Activated CD8-positive, alpha-beta memory T cell treated with anti-CD3 and anti-CD28 coated beads for 4 hours (primary cell): ENCODE measurements around the gene NDFIP2.

ENCODE experiments used
- DNase-seq, 2 donors: peaks; one replicate each; pipeline ENCODE4 v3.0.0-alpha.2; 2020; ENCODE audit warnings: low read depth in 2 of 2

The NDFIP2 gene, protein sequence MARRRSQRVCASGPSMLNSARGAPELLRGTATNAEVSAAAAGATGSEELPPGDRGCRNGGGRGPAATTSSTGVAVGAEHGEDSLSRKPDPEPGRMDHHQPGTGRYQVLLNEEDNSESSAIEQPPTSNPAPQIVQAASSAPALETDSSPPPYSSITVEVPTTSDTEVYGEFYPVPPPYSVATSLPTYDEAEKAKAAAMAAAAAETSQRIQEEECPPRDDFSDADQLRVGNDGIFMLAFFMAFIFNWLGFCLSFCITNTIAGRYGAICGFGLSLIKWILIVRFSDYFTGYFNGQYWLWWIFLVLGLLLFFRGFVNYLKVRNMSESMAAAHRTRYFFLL

DNA sequence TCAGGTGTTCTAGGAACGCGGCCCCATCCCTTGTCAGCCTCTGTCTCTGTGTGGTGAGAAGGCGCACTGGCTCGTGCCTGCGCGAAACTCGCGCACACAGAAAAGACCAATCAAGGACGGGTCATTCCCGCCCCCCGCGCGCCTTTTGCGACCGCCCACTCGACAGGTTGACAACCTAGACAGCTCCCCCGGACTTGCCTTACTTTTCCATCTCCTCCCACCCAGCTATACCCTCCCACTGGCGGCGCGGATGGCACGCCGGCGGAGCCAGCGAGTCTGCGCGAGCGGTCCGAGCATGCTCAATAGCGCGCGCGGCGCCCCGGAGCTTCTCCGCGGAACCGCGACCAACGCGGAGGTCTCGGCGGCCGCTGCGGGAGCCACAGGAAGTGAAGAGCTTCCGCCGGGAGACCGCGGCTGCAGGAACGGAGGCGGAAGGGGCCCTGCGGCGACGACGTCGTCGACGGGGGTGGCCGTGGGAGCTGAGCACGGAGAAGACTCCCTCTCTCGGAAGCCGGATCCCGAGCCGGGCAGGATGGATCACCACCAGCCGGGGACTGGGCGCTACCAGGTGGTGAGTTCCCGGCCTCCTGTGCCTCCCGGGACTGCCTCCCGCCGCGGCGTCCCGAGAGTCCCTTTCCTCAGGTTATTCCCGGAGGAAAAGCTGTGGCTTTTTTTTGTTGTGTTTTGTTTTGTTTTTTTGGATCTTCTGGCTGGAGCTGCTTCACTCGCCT, at the start of gene NDFIP2:
Gene NDFIP2 (plus strand): TSS at position 202 of the 731 bp plus-strand sequence. CDS start 49 bp downstream, at position 251.
- peak; percentile 83 to 91 for DNase-seq

DNA sequence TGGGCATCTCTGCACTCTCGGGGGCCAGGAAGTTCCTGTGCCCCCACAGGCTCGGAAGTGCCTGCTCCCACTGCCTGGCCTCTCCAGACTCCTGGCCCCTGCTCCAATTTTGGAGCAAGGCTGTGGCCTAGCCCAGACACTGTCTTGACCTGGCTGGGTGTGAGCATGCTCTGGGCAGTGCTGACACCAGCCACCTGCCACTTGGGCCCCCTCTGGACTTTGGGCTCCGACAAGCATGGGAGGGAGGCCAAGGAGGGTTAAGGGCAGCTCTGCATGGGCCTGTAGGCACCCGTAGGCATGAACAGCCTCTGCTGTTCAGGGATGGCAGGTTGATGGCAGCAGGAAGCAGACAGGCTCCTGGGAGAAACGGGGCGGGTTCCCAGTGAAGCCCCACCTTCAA, 48.9 kb upstream of the NDFIP2 start:
- no peak for DNase-seq

DNA sequence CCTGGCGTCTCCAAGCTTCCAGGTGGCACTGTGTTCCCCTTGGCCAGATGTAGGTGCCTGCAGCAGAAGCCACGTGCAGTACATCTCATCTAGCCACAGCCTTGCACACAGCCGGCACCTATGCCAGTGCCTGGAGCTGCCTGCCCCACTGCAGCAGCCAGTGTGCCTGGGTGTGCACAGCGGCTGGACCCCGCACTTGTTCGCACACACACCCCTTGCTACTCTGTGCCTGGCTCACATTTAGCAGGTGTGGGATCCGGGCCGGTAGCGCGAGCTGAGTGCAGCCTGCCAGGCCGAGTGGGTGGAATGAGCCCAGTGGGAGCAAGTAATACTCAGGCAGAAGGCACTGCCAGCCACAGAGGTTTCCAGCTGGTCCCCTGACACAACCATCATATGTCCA, 48.0 kb upstream of the NDFIP2 start:
- DNase-seq = no peak

DNA sequence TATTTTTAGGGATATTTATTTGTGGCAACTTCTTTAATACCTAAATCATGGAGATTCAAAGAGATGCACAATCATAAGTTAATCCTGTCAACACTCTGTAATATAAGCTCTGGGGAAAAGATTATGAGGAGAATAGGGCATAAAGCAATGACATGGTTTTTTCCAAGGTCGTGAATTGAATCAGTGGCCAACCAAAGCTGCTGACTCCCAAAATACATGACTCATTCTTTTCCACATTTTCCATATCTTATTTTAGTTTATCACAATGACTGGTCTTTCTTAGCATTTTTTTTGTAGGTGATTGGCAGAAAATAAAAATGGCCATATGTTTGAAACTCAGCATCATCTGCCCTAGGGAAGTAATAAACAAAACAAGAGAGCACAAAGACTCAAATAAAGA, 46.4 kb upstream of the NDFIP2 start:
- no peak for DNase-seq

DNA sequence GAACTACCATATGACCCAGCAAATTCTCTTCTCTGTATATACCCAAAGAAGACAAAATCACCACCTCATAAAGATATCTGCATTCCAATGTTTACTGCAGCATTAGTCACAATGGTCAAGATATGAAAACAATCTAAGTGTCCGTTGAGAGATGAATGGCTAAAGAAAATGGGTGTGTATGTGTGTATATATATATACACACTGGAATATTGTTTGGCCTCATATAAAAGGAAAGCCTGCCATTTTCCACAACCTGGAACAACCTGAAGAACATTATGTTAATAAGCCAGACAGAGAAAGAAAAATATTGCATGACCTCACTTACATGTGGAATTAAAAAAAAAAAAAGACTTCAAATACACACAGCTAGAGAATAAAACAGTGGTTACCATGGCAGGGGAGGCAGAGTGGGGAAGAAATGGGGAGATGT, 45.4 kb upstream of the NDFIP2 start:
- no peak for DNase-seq

DNA sequence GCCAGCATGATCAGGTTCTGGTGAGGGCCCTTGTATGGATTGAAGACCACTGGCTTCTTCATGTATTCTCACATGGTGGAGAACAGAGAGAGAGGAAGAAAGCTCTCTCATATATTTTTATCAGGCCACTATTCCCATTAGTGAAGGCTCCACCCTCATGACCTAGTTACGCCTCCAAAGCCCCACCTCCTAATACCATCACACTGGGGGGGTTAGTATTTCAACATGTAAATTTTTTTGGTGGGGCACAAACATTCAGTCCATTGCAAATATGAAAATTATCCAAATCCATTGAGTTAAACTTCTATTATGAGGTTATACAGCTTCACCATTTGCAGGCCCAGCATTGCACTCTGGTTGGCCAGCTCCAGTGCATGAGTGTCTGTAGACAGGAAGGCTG, 41.7 kb upstream of the NDFIP2 start:
- DNase-seq = no peak

DNA sequence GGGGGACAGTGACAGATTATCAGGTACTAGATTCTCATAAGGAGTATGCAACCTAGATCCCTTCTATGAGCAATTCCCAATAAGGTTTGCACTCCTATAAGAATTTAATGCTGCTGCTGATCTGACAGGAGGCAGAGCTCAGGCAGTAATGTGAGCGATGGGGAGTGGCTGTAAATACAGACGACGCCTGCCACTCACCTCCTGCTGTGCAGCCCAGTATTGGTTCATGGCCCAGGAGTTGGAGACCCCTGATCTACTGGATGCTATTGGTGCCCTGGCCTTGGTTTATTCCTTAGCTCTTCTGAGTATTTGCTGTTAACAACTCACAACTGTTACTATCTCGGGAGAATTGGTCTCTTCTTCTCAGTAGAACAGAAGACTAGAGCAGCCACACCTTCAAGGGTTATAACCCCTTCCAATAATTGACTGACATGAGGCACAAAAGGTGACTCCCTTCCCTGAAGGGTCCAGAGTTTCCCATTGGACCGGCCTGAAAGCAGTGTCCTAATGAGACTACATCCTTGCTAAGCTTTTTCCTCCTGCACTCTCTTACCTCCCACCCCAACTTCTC, 39.9 kb upstream of the NDFIP2 start:
- DNase-seq = no peak

DNA sequence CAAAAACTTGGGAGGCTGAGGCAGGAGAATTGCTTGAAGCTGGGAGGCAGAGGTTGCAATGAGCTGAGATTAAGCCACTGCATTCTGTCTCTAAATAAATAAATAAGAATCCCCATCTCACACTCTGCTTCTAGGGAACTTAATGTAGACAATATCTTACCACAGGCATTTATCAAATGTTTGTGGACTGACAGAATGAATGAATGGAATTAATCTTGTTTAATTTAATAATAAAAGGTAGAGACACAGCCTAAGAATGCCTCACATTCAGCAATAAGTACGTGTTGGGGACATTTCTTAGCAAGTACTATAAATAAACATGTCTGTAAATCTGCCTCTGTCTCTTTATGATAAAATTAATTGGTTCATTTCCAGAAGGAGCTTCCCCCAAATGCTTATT, 38.7 kb upstream of the NDFIP2 start:
- no peak for DNase-seq

DNA sequence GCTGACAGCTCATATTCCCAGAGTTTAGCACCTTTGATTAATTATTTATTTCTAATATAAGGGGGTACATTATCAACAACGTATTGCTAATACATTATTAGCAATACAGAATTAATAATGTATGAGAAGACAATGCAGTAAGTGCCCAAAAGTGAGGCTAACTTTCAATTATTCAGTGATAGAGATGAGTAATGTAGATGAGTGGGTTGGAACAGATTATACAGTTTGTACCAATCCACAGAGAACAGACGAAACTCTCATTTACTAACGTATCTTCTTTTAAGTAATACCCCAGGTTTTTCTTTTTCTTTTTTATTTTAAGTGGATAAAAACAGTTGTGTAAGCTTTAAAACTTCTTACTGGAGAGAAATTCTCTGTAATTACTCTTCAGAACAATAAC, 38.2 kb upstream of the NDFIP2 start:
- DNase-seq = no peak

DNA sequence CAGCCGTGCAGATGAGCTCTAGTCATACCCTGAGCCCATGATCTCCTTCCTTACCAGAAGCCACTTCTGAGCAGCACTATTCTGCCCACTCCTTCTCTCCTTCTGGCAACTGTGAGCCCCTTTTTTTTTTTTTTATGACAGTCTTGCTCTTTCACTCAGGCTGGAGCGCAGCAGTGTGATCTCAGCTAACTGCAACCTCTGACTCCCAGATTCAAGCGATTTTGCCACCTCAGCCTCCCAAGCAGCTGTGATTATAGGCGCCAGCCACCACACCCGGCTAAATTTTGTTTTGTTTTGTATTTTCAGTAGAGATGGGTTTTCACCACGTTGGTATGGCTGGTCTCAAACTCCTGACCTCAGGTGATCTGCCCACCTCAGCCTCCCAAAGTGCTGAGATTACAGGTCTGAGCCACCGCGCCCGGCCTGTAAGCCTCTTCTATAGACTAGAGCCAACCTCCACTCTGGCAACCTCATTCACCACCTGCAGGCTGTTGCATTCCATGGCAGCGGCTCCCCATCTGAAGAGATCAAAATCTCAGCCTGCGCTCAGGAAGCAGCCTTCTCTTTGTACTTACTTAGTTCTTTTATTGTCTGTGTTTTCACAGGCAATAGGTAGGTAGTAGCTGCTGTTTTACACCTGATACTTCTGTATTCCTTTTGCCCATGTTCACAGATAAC, 34.8 kb upstream of the NDFIP2 start:
- DNase-seq = no peak

DNA sequence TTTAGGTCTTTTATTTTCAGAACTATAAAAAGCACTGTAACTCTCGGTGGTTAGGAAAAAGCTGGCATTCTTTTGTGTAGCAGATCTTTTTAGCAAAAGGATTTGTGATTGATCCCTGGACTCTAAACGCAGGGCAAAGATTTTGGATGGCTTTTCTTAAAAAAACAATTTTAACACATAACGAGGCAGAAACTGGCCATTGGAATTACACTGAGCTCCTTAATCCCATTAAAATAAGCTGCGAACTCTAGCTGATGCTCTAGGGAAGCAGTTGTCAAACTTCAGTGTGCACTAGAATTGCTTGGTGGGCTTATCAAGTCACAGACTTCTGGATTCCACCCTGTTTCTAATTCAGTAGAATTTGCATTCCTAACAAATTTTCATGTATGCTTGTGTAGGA, 33.8 kb upstream of the NDFIP2 start:
- DNase-seq = no peak

DNA sequence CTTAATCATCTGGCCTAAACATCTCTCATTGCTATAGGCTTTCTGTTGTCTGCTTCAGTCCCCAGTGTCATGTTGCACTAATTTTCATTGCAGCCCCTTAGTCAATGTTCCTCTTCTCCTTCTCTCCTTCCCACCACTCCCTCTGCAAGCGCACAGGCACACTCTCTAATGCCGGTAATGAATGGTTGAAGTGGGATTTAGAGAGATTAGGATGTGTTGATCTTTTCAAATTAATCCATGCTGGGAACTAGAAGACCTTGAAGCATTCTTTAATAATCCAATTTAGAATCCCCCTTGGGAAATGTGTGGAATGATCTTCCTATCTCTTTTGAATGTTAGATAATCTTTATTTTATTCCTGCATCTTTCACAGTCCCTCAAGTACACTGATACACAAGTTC, 33.2 kb upstream of the NDFIP2 start:
- DNase-seq = no peak

DNA sequence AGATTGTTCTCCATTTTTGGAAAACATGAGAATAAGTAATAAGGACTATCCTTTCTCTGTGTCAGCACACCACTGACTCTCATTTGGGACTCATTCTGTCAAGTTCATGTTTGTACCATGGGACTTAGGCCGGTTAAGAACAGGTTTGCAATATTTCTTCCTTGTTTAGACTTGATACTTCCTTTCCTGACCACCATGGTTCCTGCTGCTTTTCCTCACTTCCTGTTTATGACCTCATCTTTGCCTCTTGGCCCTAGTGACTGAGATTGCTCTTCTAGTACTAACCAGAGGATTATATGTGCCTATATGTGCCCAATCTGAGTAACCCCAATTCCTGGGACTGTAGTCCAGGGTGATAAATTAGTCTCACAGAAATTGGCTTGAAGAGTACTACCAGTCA, 32.5 kb upstream of the NDFIP2 start:
- DNase-seq = no peak

DNA sequence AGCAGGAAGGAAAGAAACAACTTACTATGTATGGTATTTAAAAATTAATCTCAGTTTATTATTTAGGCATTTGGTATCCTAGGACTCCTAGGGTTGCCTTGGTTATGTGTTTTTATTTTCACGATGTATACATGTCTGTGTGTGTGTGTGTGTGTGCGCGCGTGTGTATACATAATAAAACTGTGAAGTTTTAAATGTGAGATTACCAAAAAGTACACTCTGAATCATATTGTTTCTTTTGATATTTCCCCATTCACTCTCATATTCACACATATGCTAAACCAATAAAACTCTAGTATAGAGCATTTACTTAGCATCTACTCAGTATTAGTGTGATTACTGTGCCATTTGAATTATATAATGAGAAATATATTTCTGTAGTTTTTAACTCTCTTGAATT, 30.8 kb upstream of the NDFIP2 start:
- no peak for DNase-seq

DNA sequence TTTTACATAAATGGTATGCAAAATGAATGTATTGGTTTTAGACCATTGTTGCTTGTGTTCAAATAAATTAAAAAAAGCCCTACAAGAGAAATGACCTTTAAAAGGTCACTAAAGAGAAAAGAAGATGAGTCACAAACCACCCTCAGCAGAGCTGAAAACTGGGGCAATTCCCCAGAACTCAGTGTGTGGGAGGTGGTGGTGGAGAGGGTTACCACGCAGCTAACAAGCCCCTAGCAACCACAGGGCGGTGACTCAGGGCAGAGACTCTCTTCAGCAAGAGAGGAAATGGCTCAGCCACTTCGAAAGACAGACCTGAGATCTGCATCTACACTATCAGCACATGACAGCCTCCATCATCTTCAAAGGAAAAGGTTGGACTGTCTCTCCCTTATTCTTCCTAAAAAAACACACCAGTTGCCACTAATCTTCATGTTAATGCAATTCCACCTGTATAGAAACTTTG, 29.4 kb upstream of the NDFIP2 start:
- DNase-seq = peak; percentile 83 to 96

DNA sequence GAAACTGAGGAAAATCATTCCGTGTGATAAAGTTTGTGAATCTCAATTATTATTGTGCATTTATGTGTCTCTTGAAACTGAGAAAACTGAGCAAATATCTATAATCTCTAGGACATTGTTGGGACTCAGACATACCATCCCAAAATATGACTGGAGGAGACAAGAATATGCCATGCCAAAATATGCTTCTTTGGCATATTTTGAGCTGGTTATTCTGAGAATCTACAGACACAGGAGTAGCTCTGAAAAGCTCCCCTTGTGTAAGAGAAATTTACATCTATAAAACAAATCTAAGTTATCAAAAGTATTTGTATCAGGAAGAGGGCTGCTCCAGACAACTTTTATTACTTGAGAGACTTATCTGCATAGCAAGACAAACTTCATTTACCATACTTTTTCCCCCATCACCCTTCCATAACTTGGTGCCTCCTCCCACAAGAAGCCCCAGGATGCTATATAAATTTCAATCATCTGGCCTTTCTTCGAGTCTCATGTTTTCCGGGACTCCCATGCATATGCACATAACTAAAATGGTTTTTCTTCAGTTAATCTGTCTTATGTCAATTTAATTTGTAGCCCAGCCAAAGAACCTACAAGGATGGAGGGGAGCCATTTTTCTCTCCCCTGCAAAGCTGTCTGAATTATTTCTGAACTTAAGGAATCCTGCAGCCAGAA, 28.6 kb upstream of the NDFIP2 start:
- no peak for DNase-seq

DNA sequence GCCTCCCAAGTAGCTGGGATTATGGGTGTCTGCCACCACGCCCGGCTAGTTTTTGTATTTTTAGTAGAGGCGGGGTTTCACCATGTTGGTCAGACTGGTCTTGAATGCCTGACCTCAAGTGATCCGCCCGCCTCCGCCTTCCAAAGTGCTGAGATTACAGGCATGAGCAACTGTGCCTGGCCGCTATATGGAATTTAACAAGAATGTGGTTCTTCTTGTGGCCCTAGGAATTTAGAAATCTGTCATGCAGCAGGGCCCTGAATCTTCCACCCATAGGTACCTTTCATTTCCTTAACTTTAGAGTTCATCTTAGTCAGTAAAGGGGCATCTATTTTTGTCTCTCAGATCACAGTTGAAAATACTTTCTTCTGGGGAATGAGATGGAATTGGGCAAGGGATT, 25.6 kb upstream of the NDFIP2 start:
- DNase-seq = no peak

DNA sequence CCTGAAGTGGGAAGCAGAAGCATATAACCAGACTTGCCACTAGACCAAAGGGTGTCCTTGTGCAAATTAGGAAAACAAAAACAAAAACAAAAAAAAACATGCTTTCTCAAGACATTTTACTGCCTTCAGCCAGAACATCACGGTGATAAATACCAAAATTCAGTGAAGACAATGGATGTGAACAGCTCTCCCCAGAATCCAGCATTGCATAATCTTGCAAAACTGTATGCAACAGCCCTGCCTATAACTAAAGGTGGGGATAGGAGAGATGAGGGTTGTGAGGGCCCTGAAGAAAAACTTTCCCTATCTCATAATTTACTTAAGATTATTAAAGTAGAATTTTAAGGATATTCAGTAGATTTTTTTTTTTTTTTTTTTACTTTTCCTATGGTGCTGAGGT, 24.9 kb upstream of the NDFIP2 start:
- no peak for DNase-seq

DNA sequence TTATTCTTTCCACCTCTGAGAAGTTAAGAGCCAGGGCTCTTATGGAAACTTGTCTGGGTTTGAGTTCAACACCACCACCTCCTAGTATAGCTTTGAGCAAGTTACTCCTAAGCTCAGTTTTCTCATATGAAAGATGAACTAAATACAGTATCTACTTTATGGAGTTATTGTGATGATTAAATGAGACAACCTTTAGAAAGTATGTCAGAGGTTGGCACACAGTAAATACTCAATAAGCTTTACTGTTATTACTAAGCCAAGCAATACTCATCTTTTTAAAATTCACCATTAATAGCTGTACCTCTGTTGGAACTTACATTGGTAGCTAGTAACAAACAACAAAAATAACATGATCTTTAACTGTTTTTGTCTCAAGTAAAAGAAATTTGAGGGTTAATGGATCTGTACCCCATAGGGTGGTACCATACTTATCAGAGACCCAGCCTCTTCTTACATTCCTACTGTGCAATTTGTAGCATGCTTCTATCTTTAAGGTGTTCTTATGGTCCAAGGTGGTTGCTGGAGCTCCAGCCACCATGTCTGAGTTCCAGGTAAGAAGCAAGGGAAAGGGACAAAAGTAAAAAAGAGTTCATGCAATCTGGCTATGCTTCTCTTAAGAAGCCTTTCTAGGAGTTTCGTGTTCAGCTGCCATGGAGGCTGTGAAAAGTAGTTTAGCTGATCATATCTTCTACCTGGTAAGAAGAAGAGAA, 24.1 kb upstream of the NDFIP2 start:
- DNase-seq = no peak

DNA sequence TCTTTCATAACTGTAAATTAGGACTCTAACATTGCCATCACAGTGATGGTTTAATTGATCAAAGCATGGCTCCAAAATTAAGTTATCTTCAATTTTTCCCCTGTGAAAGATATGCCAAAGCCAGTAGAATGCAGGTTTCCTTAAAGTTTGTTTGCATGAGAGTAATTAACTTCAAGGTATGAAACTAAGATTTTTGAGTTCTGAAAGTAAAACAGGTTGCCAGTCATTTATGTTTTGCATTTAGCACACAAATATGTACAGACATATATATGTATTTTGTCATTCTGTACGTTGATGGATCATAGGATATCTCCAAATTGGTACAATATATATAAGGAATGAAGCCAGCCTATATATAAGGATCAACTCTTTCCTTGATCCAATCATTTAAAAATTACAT, 23.6 kb upstream of the NDFIP2 start:
- no peak for DNase-seq

DNA sequence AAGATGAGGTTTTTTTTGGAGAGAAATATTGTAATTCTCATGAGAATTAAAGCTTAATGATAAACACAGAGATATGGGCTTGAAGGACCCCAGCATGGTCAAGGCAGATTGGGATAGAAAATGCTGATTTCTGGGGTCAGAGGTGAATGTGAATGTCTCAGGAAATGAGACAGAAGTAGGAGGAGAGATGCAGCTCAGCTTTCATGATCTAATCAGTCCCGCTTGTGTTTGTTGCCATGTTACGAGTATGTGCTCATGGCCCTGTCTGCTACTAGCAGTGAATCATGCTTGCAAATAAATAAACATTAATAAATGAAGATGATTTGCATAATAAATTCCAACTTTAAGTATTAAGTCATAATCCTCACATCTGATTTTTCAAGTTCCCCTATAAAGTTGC, 23.0 kb upstream of the NDFIP2 start:
- DNase-seq = no peak
